NK-92 (cell line): Measurements from ENCODE around the gene INPP5A.
"Not testable (repeated sequence)": the region's sequence is repeated elsewhere in the genome, so short reads cannot be mapped to it uniquely, and the experiment has no call there.

Experiments
- DNase-seq: peaks from one replicate; lab custom pipeline; 2025; ENCODE audit not compliant: unreplicated experiment; lab: John Stamatoyannopoulos, UW

Gene INPP5A

DNA sequence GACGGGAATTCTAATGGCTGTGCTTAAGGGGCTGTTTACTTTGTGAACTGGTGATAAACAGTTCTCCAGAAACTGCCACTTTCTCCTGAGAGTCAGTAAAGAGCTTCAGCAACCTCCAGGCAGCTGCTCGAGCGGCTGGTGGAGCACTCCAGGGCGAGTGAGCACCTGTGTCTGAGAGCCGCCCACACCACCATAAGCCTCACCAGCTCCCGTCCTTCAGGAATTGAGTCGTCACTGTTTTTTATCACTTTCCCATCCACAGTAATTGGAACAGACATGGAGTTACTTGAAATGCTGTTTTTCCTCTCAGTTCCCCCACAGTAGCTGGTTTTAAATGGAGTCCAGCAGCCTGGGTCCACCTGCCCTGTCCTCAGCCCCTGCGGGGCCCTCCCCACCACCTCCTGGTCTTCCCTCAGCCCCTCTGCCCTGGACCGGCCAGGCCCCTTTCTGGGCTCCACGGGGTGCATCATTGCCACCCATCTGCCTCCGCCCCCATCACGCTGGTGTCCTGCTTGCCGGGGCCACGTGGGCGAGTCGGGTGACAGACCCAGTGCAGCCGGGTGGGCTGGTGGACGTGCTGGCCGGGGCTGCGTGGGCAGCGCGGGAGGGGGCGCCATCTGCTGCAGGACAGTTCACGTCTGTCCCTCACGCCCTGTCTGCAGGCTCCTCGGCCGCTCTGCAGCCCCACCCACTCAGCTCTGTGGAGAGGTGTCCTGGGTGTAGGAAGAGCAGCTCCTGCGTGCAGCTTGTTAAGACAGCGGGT is 192.4 kb downstream of the INPP5A start:
- DNase-seq: no peak

DNA sequence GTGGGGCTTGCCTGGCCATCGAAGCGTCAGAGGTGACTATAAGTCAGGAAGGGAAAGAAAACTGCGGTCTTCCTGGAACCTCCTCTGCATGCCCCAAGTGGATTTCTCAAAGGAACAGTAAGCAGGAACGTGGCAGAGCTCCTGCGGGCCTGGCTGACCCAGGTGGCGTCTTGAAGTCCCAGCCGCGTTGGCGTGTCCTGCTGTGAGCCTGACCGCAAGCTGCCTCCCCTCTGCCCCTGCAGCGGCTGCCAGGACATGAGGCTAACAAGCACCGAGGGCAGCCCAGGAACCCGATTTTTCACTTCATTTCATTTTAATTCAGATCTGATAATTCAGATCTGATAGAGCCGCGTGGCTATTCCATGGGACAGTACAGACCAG is 193.0 kb downstream of the INPP5A start:
- DNase-seq: no peak

DNA sequence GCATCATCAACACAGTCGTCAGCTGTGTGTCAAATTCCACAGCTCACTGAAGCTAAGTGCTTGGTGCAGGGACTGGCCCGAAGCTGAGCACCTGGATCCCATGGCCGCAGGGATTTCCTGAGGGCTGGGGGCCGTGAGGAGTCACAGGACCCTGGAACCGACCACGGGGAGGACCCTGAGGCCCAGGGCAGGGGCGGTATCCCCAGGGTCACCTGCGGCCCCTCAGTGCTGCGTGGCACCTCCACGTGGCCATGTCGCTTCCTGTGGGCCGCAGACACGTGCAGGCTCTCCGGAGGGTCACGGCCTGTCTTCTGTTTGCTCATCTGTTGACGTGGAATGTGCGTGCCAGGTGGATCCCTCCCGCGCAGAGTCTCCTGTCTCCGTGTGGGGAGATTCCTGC is 194.9 kb downstream of the INPP5A start:
- DNase-seq: no peak

DNA sequence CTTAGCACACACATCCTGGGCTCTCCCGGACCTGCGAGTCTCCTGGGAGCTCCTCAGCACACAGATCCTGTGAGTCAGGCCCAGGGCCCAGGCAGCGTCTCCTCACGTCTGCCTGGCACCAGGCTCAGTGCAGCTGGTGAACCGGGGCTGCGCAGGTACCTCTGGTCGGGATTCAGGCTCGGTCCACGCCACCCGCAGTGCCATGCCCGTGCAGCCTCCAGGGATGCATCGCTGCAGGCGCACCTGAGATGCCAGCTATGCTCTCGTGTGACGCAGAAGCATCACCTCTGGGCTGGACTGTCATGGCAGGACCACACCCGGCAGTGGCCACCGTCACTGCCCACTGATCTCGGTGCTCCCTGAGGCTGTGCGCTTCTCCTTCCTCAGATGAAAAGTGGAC is 196.3 kb downstream of the INPP5A start:
- no peak for DNase-seq

DNA sequence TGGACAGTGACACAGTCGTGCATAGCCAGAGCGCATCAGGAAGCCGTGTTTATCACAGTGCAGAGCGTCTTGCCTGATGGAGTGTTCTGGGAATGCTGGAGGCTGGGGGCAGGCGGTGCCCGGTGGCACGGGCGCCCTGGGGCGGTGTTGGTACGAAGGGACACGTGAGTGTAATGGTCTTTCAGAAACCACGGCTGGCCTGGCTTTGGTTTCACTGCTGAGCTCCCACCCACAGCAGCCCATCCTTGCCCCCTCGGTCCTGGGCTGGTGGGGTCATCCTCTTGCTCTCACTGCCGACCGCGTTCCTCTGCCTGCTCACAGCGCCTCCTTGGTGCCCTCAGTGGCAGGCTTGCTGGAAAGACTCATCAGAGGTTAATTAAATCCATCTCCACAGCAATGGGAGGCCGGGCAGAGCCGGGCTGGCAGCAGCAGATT is 197.8 kb downstream of the INPP5A start:
- no peak for DNase-seq

DNA sequence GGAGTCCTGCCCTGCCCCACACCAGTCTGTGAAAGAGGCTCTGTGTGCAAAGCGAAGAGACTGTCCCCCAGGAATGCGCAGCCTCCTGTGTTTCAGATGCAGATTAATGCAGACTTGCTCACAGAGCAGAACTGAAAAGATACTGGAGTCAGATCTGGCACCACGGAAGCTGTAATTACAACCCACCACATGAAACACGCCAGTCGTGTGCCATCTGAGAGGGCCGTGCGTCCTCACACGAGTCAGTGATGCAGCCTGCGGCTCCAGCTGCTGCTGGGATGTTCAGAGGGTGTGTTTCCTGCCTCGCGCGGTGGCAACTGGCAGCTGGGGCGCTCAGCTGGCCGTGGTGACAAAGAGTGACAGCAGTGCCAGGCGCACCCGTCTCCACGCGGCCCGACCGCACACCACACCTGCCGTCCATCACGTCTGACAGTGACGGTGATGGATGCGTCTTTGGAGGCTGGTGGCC is 198.4 kb downstream of the INPP5A start:
- DNase-seq: no peak

DNA sequence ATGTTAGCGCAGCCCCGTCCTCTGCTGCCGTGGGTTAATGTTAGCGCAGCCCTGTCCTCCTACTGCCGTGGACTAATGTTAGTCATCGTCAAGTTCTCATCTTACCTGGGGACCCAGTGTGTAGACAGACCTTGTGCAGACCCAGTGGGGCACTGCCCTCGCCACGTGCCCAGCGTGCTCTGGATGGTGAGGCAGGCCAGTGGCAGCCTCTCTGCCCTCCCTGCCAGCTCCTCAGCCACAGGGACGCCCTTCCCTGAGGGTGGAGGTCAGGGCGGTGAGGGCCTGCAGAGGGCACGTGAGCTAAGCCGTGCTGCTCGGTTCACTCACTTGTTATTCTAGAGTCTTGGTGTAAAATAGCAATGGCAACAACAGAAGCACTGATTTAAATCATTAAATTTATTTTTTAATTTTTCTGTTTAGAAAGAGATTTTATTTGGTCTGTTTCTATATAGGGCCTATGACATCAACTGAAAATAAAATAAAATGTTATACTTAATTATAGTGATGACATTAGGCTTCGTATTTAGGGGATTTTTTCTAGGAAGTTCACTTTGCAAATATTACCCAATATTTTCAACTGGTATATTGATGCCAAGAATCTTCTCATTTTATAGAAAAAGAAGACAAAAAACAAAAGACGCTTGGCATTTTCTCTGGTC is 199.9 kb downstream of the INPP5A start:
- DNase-seq: no peak

DNA sequence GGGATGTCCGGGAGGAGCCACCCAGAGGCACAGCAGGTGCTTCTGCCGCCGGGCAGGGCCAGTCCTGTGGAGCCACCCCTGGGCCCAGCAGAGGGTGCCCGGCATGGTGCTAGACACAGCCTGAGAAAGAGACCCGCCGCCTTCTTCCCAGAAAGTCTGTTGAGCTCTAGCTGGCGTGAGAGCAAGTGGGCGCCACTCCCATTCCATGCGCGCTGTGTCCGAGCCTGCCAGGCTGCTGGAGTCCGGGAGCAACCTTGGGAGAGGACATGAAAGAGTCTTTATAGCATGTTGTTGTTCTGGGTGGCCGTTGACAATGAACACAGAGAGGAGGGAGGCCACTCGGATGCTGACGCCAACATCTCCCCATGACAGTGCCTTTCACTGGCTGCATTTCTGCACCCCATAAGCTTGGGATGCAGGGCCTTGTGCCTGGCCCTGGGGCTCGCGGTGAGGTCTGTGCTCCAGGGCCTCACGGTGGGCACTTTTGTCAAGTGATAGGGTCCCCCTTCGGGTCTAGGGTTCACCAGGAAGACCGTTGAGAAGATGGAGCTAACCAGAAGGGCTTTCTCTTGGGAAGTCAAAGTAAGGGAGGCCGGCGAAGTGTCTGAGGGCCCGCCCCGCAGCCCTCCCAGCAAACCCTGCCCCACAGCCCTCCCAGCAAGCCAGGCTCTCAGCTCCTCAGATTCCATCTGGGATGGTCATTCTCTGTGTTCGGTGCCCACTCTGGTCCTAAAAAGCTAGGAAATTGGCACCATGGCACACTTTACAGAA is 201.1 kb downstream of the INPP5A start:
- DNase-seq: no peak

DNA sequence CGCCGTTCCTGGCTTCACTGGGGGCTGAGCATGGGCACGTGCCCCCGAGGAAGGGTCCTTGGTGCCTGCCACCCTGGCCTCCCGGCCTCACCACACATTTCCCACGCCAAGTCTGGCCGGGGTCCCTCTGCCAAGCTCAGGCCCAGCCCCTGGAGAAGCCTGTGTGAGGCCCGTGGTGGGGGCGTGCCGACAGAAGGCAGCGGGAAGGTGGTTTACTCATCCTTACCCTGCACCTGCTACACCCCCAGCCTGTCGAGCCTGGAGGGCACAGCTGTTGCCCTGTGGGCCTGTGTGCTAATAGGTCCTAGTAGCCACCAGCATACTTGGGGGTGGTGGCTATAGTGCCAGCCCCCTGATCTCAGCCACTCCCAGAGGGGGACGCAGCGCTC is 201.6 kb downstream of the INPP5A start:
- no peak for DNase-seq

DNA sequence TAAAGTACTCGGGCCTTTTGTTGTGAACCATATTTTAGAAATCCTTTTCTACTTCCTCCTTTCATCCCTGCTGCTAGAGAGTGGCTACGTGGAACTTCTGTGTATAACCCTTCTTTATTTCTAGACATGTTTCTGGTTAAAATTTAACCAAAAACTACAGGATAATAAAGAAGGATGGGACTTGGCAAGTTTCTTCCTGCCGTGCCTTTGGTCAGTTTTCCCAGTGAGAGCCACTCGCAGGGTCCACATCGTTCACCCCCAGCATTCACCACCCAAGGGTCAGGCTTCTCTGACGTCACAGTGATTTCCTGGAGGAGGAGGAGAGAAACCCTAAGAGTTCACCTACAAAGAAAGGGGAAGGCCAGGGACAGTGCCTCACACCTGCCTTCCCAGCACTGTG is 203.0 kb downstream of the INPP5A start:
- no peak for DNase-seq

DNA sequence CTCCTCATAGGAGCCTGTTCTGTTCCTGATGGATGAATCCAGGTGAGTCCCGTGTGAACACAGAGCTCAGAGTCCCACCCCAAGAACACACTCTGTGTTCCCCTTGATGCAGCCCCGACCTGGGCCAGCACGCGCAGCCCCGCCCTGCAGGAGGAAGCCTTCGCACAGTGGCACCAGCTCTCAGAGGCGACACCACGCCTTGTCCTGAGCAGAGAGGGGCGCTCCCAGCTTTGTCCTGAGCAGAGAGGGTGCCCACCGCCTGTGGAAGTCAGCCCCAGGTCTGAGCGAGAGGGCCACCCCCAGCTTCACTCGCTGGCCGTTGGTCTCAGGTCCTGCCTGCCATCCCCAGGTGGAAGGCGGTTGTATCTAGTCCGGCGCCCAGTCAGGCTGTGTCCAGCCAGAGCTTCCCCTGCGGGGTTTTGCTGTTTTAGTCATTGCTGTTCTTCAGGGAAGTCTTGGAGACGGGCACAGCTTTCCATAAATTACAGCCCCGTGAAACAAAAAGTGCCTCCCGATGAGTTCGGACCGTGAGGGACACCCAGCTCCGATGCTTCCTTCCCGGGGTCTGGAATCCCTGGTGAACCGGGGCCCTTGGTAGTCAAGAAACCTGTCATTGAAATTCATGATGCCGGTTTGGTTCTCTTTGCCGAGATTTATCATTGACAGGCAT is 204.7 kb downstream of the INPP5A start:
- no peak for DNase-seq

DNA sequence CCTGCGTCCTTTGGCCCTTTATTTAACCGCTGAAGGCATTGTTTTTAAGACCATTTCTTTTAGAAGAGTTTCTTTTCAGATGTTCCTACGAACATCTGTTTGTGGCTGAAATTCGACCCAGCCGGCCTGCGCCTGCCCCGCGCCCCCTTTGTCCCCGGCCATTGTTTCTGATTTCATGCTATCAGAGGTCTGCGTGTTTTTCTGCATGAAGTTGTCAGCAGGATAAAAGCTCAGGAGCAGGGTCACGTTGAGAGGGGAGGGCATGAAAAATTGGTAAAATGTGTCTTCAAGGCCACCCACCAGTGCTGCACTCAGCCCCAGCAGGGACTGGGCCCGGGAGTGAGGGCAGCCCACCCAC is 205.2 kb downstream of the INPP5A start:
- no peak for DNase-seq

DNA sequence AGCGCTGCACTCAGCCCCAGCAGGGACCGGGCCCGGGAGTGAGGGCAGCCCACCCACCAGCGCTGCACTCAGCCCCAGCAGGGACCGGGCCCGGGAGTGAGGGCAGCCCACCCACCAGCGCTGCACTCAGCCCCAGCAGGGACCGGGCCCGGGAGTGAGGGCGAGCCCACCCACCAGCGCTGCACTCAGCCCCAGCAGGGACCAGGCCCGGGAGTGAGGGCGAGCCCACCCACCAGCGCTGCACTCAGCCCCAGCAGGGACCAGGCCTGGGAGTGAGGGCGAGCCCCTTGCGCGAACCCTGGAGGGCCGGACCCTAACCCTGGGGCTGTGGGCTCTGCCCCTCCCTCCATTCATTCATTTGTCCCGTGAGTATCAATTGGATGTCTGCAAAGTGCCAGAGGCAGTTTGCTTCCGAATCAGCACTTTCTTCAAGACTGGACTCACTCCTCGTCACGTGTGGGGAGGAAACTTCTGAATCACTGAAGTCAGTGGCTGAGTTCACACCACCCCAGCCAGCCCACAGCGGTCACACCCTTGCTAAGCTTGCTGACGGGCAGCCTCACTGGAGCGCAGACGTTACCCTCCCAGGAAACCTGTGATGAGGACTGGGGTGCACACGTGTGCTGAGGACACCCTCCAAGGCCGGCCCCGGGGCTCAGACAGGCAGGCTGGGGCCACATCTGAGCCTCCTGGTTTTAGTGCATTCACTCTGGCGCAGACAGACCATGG is 205.8 kb downstream of the INPP5A start:
- DNase-seq: not testable (repeated sequence)

DNA sequence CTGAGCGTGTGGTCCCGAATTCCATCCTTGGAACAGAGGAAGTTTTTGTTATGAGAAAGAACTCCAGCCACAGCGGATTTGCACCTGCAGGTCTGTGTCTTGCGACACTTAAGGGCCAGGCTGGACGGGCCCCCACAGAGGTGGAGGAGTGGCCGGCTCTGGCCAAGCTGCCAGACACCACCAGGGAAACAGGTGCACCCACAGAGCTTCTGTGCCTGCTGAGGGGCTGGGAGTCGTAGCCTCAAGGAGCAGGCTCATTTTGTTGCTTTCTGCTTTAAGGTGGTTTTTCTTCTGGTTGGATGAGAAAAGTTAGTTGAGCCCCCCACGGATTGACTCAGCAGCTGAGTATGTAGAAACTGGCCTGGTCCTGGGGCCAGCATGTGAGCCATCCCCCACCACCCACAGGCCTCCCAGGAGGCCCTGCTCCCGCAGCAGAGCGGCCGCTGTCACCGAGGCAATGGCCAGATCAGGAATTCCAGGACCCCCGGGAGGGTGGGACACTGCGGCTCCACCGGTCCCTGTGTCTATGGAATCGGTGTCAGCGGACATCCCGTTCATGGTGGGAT is 206.4 kb downstream of the INPP5A start:
- DNase-seq: no peak

DNA sequence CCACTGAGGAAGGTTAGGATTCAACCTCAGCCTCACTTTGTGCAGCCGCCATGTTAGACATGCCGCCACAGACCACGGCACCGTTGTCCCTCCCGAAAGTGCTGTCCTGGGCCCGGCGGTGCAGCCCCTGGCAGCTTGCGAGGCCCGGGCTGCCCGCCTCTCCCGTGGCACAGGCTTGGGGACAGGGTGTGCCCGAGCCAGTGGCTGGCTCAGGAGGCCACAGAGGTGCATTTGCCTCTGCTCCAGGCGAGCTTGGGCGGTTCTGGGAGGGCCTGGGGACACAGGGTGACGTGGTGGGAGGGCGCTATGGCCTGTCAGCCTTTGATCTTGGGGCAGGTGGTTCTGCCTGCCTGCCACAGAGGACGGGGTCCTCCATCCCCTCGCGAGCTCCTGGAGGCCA is 207.3 kb downstream of the INPP5A start:
- DNase-seq: no peak

DNA sequence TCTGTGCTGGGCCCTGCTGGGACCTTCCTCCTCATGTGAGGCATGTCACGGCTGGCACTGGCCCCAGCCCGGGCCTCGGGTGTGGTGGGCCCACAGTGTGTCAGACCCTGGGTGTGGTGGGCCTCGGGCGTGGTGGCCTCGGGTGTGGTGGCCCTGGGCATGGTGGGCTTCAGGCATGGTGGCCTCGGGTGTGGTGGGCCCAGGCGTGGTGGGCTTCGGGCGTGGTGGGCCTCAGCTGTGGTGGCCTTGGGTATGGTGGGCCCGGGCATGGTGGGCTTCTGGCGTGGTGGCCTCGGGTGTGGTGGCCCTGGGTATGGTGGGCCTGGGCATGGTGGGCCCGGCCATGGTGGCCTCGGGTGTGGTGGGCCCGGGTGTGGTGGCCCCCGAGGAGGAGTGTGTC is 207.9 kb downstream of the INPP5A start:
- DNase-seq: no peak

DNA sequence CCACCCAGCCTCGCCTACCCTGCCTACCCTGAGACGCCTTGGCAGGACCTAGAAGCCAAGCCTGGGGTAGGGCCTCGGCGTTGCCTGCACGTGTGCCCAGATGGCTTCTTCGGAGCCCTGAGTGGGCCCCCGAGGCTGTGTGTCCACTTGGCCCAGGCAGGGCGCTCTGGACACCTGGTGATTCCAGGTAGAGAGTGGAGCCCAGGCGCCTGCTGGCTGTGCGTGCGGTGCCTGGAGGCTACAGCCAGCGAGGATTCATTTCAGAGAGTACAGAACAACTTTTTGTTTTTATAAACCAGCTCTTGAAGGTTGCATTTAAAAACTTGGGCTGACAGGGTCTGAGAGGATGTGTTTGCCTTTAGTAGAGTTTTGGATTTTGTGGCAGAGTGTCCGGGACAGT is 208.4 kb downstream of the INPP5A start:
- DNase-seq: no peak

DNA sequence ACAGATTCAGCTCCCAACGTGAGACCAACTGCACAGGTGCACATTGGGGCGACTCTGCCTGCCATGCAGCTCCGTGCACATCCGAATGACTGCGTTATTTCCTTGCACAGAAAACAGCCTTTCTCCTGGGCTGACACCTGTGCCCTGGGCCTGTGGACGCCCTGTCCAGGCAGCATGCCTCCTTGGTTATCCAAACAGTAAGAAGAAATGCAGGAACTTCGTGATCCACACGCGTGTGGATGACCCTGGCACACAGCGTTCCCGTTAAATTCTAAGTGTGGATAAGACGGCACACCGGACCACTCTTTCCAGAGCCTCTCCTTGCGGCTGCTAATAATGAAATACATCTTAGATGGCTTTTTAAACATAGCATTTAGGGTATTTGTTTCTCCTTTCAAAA is 208.8 kb downstream of the INPP5A start:
- no peak for DNase-seq

DNA sequence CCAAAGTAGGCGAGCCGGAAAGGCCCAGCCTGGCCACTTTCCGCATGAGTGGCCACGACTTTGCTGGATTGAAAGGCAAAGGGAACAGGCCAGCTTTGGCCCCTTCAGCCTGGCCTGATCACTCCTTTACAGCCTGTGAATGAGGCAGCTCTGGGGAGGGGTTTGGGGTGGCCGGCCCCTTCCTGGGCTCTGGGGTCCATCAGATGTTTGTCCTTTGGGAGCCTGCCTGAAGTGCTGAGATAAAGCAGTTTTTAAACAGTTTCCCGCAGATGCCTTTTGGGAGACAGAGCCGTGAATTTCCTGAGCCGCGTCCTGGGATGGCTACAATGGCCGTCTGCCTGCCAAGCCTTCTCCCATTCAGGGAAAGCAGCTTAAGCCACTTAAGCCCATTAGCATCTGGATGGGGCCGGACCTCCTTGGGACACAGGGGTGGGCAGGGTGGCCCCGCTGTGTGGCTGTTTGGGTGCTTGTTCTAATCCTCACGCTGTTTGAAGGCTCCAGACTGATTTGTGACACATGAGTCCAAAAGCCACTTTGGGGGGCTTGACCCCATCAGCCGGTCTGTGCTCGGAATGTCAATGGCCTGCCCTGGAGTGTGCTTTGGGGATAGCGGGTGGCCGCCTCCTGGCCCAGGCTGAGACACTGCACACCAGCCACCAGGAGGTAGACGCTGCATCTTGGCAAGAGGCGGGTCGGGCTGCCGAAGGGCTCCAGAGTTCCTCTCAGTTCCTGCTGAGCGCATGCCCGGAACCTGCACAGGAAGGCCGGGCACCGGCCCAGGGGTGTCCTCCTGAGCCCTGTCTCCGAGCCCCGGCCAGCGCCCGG is 209.4 kb downstream of the INPP5A start:
- DNase-seq: no peak

DNA sequence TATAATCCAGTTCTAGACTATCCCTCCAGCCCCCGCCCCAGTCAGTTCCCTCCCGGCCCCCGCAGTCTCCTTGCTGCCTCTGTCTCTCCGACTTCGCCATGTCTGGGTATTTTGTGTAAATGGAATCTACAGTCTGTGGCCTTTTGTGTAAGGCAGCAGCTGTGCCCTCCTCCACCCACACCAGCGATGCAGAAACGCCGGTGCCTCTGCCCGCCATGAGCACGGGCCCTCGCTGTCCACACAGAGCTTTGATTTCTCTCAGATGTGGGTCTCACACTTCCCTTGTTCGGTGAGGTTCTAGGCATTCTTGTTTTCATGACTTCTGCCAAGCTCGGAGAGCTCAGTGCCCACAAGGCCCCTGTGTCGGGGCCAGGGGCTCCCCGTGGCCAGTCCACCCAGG is 210.5 kb downstream of the INPP5A start:
- no peak for DNase-seq
